Measurements from ENCODE around the gene TBPL1.
A peak's percentile ranks its signal among the peaks of the same experiment; 100 is the strongest.
"Not testable (repeated sequence)": the region's sequence is repeated elsewhere in the genome, so short reads cannot be mapped to it uniquely, and the experiment has no call there.

TBPL1 gene
- total RNA-seq = 22.2 to 23.1 reads per million in 2 donors

GRCh38 chr6:133952815-133953633 lies at the start of gene TBPL1:
TBPL1 (plus strand) TSS chr6:133953224; CDS start chr6:133980126, 26,902 bp downstream.
- DNase-seq = peak; percentile 64 to 96 (median 84)

GRCh38 chr6:133903855-133904254 lies 49.2 kb upstream of the TBPL1 start:
- DNase-seq = no peak

- DNase-seq = no peak
These were observed 47.0 kb upstream of the TBPL1 start for GRCh38 chr6:133906050-133906449.

DNA sequence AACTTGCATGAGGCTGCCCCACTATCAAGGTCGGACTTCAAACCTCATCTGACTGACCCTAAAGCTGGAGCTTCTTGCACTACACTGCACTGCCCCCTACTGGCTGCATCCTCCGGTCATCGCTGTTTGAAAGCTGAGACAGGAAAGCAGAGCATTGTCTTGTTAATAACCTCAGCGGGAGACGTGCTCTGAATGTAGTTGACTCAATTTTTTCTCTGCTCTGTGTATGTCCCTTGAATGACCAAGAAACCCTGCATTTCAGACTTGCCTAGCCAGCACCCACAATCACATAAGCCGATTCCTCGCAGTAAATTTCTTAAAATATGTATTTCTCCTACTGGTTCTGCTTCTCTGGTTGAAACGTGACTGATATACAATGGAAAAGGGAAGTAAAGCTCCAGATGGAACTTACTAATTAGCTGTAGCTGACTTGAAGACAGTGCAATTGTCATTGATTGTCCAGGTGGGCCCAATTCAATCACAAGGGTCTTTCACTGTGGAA lies 36.3 kb upstream of the TBPL1 start:
- peak; percentile 21 to 65 (median 49) for DNase-seq

DNA sequence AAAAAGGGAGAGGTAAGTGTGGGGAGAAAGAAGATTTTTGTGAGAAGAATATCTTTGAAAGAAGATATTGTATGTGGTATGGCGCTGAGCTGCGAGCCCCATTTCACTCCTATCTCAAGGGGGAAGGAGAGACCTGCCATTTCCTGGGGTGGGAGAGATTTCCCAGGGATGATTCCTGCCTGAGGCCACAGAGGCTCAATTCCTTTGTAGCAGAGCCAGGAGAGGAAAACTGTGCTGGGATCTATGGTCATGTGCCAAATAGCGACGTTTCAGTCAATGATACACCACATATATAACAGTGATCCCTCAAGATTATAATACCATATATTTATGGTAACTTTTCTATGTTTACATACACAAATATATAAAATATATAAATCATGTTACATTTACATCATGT lies 35.2 kb upstream of the TBPL1 start:
- DNase-seq = no peak

DNA sequence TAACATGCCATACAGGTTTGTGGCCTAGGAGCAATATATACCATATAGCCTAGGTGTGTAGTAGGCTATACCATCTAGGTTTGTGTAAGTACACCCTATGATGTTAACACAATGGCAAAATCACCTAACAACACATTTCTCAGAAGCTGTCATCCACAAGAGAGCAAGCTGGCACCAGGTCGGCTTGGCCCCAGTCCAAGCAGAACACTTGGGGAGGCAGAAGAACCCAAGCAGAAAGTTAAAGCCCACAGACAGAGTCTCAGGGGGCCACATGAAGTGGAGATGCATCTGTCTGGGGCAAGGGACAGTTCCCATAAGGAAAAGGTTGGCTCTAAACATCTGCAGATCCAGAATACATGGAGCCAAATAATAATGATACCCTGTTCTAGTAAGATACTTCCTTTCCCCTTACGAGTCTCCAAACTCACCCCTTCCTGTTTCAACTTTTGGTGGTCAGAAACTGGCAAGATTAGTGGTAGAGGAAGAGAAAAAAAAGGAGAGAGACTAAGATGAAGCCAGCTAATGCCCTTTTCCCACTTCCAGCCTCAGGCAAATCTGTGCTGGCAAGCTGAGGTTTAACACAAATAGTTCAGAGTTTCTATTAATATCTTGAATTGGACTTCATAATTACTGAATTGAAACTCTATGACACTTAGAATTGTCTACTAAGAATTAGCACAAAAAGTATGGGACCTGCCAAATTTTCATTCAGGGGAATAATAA lies 34.7 kb upstream of the TBPL1 start:
- DNase-seq = no peak

DNA sequence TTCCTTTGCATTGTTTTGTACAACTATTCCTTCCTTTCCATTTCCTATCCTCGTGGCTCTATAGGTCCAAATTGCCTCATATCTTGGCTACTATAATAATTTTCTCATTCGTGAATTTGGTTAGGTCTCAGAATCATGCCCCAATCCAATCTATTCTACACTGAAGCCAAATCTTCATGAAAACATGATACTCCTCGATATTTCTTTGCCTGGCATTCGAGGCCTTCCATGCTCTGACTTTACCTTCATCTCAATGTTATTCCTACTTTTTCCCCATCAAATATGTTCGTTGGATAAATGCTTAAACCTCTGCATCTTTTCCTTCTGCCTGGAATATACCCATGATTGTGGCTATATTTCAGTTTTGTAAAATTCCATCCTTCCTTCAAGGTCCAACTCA lies 33.7 kb upstream of the TBPL1 start:
- DNase-seq = no peak

- peak in 4 of 5 experiments; percentile 33 to 69 (median 40) for DNase-seq
These were observed 31.7 kb upstream of the TBPL1 start for GRCh38 chr6:133921249-133921859.

GRCh38 chr6:133923938-133924593 lies 29.0 kb upstream of the TBPL1 start:
- DNase-seq = peak in 4 of 5 experiments; percentile 13 to 60 (median 34)

DNA sequence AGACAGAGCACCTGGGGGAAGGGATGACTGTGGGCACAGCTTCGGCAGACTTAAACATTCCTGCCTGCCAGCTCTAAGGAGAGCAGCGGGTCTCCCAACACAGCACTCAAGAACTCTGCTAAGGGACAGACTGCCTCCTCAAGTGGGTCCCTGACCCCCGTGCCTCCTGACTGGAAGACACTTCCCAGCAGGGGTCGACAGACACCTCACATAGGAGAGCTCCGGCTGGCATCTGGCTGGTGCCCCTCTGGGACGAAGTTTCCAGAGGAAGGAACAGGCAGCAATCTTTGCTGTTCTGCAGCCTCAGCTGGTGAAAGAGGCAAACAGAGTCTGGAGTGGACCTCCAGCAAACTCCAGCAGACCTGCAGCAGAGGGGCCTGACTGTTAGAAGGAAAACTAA lies 21.8 kb upstream of the TBPL1 start:
- not testable (repeated sequence) for DNase-seq

GRCh38 chr6:133936352-133936751 lies 16.7 kb upstream of the TBPL1 start:
- not testable (repeated sequence) for DNase-seq

DNA sequence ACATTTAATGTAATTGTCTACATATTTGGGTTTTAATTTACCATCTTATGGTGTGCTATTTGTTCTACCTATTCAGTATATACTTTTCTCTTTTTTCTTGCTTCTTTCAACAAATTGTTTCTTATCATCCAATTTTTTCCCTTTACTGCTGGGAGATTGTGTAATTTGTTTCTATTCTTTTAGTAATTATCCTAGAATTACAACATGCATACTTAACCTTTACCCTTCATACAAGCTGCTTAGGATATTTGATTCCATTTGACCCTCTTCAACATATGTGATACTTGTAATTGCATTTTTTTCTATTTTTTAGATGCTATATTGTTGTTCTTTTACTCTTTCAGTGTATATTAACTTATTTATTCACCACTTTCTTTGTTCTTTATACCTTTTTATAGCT lies 15.1 kb upstream of the TBPL1 start:
- no peak for DNase-seq

GRCh38 chr6:133938533-133938932 lies 14.5 kb upstream of the TBPL1 start:
- no peak for DNase-seq

GRCh38 chr6:133939778-133940667 lies 13.0 kb upstream of the TBPL1 start:
- DNase-seq = no peak

DNA sequence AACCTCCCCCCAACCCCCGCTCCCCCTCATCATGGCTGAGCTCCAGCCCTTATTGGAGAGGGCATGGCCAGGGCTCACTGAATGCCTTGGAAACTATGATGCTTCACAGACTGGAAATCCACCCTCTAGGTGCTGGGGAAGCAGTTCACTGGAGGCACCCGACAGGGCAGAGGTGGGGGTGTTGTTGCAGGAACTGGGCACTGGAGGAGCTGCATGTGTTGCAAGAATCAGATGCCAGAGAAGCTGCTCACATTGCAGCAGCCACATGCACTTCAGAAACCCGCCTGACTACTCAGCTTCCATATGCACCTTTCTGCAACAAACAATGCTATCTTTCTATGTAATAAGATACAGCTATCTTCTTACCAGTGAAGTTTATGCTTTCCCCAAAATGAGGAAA lies 7.9 kb upstream of the TBPL1 start:
- no peak for DNase-seq

DNA sequence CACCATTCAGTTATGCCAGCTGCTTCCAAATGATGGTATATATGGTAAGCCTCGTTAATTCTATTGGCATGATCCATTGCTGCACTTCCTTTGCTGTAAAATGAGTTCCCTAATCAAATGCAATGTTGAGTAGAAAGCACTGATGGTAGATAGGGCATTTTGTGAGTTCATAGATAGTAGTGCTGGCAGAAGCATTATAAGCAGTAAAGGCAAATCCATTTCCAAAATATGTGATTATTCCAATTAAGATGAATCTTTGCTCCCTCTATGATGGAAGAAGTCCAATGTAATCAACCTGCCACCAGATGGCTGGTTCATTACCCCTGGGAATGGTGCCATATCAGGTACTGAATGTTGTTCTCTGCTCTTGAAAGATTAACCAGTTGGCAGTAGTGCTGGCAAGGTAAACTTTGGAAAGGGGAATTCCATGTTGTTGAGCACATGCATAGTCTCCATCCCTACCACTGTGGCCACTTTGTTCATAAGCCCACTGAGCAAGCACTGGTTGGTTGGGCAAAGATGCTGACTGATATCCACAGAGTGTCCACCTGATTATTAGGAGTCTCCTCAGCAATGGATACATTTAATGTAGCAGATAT lies 5.6 kb upstream of the TBPL1 start:
- no peak for DNase-seq

DNA sequence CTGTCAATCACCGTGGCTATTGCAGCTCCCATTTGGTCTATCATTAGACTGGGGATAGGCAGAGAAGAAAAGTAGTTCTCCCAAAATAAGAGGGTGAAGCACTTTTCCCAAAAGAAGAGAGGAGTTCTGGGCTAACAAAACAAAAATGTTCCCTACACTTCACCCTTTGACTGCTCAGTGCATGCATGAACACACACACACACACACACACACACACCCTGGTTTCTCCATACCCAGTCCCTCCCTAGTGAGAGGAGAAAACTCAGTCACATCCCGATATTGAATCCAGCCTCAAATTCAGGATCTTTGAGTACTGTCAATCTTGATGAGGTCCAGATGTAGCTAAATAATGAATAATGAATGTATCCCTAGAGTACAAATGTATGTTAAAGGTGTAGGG lies 4.6 kb upstream of the TBPL1 start:
- DNase-seq = no peak

GRCh38 chr6:133951227-133951626 lies 1.8 kb upstream of the TBPL1 start:
- DNase-seq = no peak

- DNase-seq = peak; percentile 14 to 63 (median 41)
These were observed 876 bp upstream of the TBPL1 start for GRCh38 chr6:133951881-133952814.

Data from T-helper 2 cell (primary cell).